Measurements from ENCODE around the gene CPNE7.
"Not testable (repeated sequence)": the region's sequence is repeated elsewhere in the genome, so short reads cannot be mapped to it uniquely, and the experiment has no call there.

CPNE7 gene

DNA sequence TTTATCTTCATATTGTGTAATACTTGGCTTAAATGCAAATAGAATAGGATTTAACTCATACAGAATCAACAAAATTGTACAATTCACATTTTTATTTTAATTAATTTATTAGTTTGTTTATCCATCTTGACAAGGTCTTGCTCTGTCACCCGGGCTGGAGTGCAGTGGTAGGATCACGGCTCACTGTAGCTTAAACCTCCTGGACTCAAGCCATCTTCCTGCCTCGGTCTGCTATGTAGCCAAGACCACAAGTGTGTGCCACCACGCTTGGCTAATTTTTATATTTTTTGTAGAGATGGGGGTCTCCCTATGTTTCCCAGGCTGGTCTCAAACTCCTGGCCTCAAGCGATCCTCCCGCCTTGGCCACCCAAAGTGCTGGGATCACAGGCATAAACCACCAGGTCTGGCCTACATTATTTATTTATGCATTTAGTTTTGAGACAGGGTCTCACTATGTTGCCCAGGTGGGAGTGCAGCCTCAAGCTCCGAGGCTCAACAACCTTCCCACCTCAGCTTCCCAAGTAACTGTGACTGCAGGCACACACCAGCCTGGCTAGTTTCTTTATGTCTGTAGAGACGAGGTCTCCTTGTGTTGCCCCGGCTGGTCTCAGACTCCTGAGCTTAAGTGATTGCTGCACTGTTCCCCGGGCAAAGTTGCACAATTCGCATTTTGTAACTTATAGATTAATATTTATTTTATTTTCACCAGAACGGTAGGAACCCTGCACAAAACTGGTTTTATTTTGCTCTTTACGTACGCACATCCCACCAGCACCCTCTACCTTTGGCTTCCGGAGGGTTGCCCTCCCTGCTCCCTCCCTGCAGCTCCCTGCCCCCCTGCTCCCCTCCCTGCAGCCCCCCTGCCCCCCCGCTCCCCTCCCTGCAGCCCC, 42.8 kb downstream of the CPNE7 start:
- no peak overlapping the region for H3K27ac ChIP-seq

DNA sequence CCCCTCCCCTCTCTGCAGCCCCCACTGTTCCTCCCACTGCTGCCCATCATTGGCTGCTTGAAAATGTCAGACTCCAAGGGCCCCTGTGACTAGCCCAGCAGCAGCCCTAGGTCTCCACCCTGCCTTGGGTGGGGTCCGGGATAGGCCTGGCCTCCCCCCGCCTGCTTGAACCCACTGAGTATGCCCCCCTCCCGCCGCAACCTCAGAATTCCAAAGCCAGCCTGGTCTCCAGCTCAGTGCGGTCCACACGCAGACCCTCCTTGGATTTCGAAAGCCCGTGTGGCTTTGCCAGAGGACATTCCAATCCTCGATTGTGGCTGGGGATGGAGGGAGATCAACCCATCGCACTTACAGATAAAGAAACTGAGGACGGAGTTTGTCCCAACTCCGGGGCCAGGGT, 44.3 kb downstream of the CPNE7 start:
- no peak for DNase-seq (ENCODE audit: low read depth, low spot score)
- no peak overlapping the region for H3K27ac ChIP-seq

More for the DNA sequence above, 42.8 kb downstream of the CPNE7 start:
- DNase-seq (ENCODE audit: low read depth, low spot score): no peak

DNA sequence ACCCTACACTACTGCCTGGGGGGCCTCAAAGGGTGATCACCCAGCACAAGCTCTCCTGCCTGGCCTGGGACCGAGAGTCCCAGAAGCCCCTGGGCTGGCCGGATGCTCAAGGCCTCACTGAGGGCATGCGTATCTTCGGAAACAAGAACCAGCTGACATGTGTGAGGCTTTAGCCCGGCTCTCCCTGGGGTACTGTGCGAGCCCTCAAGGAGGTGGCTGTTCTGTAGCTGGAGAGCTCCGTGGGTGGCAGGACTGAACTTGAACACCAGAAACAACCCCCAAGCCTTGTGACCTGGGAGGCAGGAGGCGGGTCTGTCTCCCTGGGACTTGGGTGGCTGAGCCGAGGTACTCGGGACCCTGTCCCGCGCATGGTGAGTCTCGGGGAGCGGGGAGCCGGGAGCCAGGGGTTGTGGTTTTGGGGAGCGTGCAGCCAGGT, 44.9 kb downstream of the CPNE7 start:
- no peak for DNase-seq (ENCODE audit: low read depth, low spot score)
- no peak overlapping the region for H3K27ac ChIP-seq

DNA sequence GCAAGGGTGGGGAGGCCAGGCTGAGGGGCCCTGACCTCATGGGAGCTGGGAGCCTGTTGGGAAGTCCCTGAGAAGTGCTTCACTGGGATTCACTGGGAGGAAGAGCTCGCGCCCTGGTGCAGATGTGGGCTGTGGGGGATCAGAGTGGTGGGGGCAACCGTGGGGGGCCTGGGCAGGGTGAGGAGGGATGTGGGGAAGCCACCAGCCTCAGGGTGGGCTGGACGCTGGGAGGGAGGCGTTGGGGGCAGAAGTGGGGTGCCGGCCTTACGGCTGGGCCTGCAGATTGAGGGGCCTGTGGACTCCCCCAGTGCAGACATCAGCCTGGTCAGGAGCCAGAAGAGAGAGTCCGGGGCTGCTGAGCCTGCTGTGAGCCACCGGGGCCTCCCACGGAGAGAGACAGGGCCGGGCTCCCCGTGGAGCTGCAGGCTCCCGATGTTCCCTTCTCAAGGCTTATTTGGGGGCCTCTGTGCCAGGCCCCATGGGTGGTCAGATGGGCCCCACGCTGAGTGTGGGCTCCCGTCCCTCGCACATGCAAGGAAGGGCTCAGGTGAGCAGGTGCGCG, 45.7 kb downstream of the CPNE7 start:
- DNase-seq (ENCODE audit: low read depth, low spot score): no peak
- H3K27ac ChIP-seq: no peak overlapping the region

DNA sequence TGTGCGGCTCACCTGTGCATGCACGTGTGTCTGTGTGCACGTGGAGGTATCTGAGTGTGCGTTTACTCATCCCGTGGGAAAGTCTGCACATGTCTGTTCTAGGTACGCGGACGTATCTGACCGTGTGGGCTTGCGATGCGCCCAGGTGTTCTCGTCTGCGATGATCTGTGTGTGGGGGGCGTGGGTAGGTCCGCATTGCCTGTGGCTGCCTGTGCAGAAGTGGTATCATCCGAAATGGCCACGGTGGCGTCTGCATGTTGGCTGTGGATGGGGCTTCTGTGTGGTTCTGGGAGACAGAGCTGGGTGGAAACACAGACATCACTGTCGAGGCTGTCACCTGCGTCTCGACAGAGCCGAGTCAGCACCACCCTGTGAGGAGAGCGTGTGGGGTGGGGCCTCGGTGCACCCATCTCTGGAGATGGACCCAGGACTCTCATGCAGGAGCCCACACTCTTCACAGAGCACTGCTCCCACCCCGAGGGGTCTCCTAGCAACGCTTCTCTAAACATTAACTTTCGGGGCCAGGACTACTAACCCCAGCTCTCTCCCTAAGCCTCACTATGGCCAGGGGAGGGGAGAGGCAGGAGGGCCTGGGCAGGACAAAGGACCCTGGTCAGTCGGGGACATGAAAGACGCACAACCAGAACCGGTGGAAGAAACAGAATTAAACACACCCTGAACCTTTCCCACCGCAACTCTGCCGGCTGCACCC, 46.3 kb downstream of the CPNE7 start:
- no peak overlapping the region for H3K27ac ChIP-seq

DNA sequence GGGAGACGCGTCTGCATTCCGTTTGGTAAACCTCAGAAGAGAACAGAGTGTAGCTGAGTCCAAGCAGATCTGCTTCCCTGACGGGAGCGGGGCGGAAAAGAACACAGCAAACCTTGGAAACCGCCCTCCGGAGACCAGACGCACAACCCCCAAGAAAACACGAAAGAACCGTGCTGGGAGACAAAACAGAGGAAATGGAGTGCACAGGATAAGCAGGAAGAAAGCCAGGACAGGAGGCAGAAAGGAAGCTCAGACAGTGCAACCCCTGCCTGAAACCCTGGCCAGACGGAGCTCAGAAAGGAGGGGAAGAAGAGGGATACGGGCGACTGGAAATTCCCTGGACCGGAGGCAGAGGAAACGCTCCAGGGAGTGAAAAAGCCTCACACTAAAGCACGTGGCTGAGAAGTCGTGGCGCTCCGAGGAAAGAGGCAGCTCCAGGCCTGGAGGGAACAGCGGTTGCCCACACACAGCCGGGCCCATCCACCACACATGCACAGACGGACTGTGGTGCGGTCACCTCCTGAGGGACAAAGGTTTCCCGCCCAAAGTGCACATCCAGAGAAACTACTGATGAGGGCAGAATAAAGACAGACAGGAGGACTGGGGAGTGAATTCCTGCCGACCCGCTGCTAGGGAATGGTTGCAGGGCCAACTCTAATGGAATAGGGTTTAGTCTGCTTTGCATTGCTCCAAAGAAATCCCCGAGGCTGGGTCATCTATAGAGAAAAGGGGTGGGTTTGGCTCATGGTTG, 48.1 kb downstream of the CPNE7 start:
- DNase-seq (ENCODE audit: low read depth, low spot score): no peak
- no peak overlapping the region for H3K27ac ChIP-seq

More for the DNA sequence above, 46.3 kb downstream of the CPNE7 start:
- DNase-seq (ENCODE audit: low read depth, low spot score): no peak

DNA sequence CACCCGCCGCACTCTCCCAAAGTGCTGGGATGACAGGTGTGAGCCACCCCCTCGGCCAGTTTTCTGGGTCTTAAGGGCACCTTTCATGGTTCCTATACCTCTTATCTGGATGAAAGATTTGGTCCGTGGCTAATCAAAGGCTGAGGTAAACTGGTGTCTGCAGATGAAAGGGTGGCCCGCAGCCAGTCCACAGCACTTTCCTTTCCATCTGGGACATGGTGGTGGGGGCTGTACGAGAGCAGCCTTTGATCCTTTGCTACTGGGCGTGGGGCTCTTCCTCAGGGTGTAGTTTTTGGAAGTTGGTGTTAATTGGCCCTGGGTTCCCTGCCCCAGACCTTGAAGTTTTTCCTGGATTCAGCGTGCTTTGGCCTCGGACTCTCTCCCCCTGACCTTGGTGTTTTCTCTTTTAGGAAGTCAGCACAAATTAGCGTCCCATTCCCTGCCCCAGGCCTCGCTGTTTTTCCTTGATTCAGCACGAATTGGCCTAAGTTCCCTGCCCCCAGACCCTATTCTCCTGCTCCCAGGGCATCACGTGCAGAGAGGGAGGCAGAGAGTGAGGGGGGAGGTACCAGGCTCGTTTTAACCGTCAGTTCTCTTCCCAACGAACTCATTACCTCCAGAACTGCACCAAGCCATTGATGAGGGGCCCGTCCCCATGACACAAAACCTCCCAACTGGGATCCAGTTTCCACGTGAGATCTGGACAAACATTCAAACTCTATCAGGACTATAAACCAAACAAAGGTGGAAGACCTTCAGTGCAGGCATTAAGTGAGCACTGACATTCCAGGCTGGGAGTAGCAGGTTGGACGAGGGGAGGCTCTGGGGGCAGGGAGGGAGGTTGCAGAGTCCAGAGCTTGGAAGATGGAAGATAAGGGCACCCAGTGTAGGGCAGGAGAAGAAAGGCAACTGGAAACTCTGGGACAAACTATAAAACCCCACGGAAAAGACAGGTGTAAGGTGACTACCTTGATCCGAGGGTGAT, 49.5 kb downstream of the CPNE7 start:
- DNase-seq (ENCODE audit: low read depth, low spot score): no peak
- H3K27ac ChIP-seq: no peak overlapping the region

DNA sequence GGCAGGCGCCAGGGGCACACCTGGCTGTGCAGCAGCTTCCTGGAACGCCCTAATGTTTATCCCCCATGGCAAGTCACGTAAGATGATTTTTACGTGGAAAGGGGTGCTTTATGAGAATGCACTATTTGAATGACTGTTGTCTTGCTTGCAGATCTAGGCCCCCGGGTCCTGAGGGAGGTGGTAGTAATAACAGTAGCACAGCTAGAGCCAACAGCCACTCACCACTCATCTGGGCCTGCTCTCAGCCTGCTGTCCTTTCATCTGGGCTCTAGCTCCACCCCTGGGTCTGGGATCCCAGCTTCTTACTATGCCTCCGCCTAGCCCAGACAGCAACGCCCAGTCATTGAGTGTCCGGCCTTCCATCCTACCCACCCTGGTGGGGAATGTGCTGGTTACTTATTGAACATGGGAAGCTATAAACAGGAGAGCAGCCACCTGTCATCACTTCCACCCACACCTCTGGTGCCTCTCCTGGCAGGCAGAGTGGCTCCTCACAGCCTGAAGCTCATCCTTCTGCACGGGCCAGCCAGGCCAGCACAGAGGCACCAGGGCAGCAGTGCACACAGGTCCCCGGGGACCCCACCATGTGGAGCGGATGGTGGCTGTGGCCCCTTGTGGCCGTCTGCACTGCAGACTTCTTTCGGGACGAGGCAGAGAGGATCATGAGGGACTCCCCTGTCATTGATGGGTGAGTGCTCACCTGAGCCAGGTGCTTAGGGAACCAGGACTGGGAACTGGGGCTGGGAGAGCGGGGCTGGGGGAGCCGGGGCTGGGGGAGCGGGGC, 54.5 kb downstream of the CPNE7 start:
- DNase-seq (ENCODE audit: low read depth, low spot score): no peak
- H3K27ac ChIP-seq: no peak overlapping the region

DNA sequence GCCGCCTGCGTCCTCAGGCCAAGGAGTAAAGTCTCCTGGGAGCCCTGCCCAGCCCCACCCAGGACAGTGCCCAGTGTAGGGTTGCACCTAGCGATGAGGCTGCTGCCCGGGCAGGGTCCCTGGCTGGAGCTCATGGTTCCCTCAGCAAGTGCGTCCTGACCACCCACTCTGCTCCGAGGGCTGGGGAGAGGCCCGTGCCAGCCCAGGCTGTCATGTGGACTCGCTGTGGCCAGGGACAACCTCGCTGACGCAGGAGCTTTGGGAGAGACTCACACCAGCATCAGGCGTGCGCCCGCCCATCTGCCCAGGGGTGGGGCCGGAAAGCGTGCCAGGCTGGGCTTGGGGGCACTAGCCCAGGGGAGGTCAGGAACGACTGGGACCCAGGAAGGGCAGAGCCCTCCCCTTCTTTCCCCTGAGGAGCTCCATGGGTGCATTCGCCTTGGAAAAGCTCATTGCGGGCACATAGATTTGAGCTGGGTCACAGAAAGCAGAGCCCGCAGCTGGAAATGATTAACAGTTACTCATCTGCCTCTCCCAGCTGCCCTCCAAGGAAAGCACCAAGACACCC, 57.6 kb downstream of the CPNE7 start:
- DNase-seq (ENCODE audit: low read depth, low spot score): no peak
- peak overlapping the region; percentile 25 for H3K27ac ChIP-seq

DNA sequence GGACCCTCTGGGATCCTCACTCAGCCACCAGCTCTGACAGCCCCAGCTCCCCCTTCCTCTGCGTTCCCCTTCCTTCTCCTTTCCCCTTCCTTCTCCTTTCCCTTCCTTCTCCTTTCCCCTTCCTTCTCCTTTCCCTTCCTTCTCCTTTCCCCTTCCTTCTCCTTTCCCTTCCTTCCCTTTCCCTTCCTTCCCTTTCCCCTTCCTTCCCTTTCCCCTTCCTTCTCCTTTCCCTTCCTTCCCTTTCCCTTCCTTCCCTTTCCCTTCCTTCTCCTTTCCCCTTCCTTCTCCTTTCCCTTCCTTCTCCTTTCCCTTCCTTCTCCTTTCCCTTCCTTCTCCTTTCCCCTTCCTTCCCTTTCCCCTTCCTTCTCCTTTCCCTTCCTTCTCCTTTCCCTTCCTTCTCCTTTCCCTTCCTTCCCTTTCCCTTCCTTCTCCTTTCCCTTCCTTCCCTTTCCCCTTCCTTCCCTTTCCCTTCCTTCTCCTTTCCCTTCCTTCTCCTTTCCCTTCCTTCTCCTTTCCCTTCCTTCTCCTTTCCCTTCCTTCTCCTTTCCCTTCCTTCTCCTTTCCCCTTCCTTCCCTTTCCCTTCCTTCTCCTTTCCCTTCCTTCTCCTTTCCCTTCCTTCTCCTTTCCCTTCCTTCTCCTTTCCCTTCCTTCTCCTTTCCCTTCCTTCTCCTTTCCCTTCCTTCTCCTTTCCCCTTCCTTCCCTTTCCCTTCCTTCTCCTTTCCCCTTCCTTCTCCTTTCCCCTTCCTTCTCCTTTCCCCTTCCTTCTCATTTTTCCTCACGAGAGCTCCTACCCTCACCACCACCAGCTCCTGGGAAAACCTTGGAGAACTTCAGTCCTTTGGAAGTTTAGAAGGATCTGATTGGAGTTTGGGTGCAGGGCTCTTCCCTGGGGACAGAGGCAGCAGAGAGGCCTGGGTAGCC, 59.2 kb downstream of the CPNE7 start:
- not testable (repeated sequence) for DNase-seq (ENCODE audit: low read depth, low spot score); H3K27ac ChIP-seq

DNA sequence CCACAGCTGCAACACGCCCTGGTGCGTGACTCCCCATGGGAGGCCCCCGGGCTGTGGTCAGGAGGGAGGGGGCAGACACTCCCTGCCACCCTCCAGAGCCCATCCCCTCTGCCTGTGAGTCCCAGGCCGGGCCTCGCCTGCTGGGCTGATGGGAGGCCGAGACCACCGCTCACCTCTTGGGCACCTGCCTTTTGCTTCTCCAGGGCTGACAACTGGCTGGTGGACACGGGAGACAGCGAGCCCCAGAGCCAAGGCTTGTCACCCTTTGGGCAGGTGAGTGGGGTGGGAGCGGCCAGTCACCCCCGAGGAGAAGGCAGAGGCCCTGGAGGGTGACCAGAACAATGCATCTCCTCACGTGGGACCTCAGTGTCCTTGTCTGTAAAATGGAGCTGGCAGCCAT, 61.1 kb downstream of the CPNE7 start:
- no peak overlapping the region for H3K27ac ChIP-seq
- DNase-seq (ENCODE audit: low read depth, low spot score): no peak

DNA sequence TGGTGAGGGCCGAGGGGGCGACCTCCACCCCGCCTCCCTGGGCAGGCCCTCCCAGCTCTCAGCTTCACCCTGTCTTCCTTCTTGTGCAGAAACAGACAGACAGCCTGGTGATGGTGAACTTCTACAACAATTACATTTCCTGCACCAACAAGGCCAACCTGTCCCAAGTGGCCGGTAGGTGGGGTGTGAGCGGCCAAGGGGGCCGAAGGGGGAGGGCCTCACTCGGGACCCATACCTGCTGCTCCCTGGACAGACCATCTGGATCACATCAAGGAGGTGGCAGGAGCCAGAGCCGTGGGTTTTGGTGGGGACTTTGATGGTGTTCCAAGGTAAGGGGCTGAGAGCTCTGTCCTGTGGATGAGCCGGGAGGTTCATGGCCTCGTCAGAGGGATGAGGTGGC, 61.8 kb downstream of the CPNE7 start:
- no peak for DNase-seq (ENCODE audit: low read depth, low spot score)

DNA sequence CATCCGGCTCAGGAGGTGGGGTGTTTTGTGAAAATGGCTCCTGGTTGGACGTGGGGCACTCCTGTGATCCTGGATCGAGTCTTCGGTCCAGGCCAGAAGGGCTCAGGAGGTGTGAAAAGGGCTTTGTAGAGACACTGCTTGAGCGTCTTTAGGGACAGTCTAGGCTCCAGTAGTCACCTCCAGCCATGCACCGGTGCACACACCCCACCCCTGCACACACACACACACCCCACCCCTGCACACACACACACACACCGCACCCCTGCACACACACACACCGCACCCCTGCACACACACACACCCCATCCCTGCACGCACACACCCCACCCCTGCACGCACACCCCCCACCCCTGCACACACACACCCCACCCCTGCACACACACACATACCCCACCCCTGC, 62.9 kb downstream of the CPNE7 start:
- no peak overlapping the region for H3K27ac ChIP-seq
- DNase-seq (ENCODE audit: low read depth, low spot score): no peak

More for the DNA sequence above, 61.8 kb downstream of the CPNE7 start:
- H3K27ac ChIP-seq: no peak overlapping the region

DNA sequence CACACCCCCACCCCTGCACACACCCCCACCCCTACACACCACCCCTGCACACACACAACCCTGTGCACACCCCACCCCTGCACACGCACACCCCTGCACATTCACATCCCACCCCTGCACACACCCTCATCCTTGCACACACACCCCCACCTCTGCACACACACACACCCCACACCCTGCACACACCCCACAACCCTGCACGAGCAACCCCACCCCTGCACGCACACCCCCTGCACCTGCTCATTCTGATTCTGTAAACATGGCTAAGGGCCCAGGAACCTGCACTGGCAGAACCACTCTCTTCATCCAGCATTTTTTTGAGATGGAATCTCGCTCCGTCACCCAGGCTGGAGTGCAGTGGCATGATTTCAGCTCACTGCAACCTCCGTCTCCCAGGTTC, 63.8 kb downstream of the CPNE7 start:
- no peak overlapping the region for H3K27ac ChIP-seq
- no peak for DNase-seq (ENCODE audit: low read depth, low spot score)

DNA sequence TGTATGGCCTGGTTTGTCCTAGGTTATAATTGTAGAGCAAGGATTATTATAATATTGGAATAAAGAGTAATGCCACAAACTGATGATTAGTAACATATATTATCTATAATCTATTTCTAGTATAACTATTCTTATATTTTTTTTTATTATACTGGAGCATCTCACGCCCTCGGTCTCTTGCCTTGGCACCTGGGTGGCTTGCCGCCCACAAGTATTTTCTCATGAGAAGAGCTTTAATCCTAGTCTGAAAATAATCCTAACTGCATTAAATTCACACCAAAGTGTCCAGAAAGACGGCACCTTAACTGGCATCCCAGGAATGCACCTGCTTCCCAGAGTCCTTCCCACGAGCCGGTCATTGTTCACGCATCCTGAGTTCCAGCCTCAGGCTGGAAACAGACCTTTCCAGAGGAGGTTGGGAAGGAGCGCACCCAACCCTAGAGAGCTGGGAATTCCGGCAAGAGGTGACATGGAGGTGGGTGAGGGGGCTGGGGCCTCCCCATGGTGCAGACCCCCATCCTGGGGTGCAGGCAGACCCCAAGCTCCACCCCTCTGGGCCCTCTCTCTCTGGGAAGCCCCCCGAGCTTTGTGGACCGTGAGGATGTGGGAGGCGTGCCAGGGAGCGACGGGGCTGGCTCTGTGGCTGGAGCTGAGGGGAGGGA, 66.0 kb downstream of the CPNE7 start:
- DNase-seq (ENCODE audit: low read depth, low spot score): no peak
- no peak overlapping the region for H3K27ac ChIP-seq

DNA sequence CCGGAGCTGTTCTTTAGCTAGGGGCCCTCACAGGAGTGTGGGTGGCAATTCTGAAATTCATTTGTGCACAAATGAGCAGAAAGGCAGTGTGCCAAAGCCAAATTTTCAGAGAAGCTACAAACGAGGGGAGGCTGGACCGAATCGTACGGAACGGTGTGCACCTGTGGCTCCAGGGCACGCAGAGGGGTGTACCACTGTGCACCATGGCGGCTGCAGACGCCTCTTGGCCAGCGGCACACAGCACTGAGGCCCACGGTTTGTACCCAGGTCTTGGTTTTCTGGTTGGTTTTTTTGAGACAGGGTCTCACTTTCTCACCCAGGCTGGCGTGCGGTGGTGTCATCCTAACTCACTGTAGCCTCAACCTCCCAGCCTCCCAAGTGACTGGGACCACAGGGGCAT, 67.0 kb downstream of the CPNE7 start:
- no peak overlapping the region for H3K27ac ChIP-seq
- no peak for DNase-seq (ENCODE audit: low read depth, low spot score)

Measured in epithelial cell of prostate (primary cell).